SHP77 (cell line): Measurements from ENCODE around the gene GFRA4.

Experiments
- DNase-seq, 2 experiments: peaks; one replicate each; lab custom pipeline; 2025; lab: John Stamatoyannopoulos, UW

Gene GFRA4

GRCh38 chr20:3652676-3653596, 10.3 kb downstream of the GFRA4 start:
- DNase-seq: no peak

- no peak for DNase-seq
Observed at GRCh38 chr20:3652221-3652620, 11.0 kb downstream of the GFRA4 start.

GRCh38 chr20:3651204-3651962, 11.8 kb downstream of the GFRA4 start:
- DNase-seq: peak in 1 of 2 experiments; percentile 25

DNA sequence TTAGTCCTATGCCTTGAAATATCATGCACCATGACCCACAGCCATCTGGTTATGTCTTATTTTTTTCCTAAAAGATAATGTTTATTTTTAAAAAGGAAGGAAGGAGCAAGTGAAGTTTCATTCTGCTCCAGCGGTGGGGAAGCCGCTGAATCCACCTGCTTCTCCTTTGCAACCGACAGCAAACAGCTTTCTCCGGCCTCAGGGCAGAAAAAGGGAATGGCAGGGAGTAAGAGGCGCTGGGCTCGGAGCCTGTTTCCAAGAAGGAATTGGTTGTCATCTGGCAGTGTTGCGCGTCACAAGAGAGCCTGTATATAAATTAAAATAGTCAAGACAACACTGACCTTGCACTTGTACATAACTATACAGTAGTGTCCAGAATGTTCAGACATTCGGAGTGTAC, 14.2 kb downstream of the GFRA4 start:
- no peak for DNase-seq

DNA sequence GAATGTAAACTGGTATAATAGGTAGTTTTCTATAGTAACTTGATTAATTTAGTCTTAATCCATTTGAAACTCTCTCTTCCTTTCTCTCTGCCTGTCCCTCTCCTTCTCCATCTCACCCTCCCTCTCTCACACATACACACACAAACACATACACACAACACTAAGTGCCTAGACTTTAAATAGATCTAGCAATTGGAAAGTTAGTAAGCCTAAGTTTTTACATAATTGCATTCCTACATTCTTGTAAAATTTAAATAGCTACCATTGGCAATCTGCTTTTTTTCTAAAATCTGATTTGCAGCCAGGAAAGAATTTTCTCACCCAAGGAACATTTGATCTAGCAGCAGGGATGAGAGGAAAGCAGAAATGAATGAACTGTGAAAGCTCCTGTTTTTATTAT, 15.7 kb downstream of the GFRA4 start:
- DNase-seq: no peak

DNA sequence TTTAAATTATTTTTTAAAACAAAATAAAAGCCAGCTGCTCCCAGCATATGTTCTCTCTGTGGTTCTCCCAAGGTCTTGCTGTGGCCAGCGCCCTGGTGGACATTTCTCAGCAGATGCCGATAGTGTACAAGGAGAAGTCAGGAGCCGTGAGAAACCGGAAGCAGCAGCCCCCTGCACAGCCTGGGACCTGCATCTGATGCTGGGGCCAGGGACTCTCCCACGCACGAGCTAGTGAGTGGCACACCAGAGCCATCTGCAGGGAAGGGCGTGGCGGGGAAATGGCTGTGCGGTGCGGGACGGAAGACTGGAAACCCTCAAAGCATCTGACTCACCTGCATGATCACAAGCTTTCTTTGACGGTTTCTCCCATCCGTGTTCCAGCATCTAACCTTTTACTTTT, 16.5 kb downstream of the GFRA4 start:
- no peak for DNase-seq

GRCh38 chr20:3646067-3646440, 17.1 kb downstream of the GFRA4 start:
- DNase-seq: no peak

DNA sequence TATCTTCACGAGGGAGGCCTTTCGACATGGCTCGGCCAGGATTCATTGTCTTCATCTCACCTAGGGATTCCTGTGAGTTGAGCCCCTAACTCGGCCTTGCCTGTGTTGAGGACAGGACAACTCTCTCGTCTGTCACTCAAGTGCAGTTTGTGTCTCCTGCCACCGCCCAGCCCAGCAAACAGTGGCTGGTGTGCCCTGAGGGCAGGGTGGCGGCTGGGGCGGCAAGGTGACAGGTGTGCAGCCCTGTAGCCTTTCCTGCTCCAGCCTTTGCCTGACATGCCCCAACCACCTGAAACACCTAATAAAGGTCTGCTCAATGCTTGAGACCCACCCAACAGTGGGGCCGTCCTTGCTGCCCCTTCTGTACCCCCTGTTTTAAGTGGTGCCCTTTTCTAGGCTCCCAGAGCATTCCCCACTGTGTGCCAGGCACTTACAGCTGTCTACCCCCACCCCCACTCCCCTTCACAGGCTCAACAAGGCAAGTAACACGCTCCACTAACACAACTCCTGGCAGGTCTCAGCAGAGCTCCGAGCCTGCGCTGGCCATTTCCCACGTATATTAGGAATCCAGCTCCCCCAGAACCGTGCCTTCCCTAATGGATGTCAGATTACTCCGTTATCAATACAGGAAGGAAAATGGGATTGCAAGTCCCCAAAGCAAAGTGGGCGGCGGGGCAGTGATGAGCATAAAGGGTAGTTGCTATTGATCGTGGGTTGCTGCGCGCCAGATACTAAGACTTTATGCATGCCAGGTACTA, 17.7 kb downstream of the GFRA4 start:
- DNase-seq: no peak

GRCh38 chr20:3640259-3640658, 22.9 kb downstream of the GFRA4 start:
- DNase-seq: no peak

DNA sequence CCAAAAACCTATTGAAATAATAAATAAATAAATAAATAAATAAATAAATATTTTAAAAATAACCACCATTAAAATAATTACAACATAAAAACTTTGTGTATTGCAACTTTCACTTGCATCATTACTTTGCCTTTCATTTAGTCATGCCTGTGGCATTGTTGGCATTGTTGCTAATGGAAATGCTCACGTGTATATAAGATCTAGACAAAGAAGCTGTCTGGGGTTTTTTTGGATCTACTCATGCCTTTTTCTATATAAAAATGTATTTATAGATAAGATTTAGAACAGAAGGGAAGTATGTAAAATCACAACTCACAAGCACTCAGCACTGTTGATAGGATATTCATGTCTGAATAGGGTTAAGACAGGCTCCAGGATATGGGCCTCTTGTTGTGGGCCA, 27.9 kb downstream of the GFRA4 start:
- DNase-seq: no peak

DNA sequence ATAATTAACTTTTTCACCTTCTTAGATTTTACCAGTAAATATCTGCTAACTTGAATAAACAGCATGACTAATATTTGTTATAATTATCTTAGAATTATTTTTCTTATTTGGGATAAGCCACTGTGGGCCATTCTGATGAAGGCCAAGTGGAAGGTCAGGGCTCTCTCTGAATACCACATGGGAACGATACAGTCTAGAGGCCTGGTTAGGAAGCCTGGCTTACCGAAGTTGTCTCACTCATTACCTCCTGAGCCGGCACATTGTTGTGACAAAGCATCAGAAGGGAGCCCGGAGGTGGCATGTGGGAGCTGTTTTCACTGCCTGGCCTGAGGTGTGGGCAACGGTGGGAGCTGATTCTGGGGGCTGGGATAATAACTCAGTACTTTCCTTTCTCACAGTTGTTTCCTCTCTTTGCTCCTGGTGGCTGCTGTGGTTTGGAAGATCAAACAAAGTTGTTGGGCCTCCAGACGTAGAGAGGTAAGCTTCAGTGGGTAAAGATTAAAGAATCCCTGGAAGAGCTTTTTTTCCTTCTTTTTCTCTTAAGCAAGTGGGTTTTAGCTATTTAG, 29.2 kb downstream of the GFRA4 start:
- DNase-seq: no peak

DNA sequence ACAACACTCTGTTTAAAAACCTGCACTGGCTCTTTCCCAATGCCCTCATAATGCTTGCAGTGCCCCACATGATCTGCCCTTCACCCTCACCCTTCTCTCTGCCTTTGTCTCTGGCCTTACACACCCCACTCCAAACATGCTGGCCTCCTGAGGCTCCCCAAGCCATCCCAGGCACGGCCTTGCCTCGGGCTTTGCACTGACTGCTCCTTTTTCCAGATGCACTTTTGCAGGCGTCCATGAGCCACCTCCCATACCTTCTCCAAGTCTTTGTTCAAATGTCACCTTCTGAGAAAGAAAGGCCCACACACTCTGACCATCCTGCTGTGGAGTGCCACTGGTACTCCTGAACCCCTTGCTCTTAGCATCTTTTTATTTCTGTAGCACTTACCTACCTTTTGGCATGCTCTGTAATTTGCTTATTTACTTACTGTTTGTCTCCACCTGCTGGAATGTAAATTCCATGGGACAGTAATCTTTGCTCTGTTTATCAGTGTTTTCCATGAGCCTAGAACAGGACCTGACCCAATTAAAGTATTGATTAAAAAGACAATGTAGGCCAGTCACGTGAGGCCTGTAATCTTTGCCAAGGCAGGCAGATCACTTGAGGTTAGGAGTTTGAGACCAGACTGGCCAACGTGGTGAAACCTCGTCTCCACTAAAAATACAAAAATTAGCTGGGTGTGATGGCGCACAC, 30.7 kb downstream of the GFRA4 start:
- no peak for DNase-seq

GRCh38 chr20:3631534-3631933, 31.7 kb downstream of the GFRA4 start:
- DNase-seq: no peak

GRCh38 chr20:3630429-3630828, 32.8 kb downstream of the GFRA4 start:
- no peak for DNase-seq

- no peak for DNase-seq
Observed at GRCh38 chr20:3629893-3630292, 33.3 kb downstream of the GFRA4 start.

GRCh38 chr20:3628502-3629314, 34.5 kb downstream of the GFRA4 start:
- no peak for DNase-seq

DNA sequence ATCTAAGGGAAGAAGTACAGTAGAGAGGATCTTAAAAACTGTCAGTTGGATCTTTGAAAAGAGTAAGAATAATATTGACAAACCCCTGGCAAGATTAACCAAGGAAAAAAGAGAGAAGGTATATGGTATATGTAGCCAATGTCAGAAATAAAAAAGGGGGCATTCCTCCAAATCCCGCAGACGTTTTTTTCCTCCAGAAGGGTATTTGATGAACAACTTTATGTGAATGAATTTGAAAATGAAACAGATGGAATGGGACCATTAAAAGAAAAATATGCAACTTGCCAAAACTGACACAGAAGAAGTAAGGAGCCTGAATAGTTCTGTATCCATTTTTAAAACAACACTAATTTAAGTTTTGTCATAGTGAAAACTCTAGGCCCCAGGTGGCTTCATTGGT, 35.7 kb downstream of the GFRA4 start:
- DNase-seq: no peak

GRCh38 chr20:3622406-3622805, 40.8 kb downstream of the GFRA4 start:
- DNase-seq: no peak

DNA sequence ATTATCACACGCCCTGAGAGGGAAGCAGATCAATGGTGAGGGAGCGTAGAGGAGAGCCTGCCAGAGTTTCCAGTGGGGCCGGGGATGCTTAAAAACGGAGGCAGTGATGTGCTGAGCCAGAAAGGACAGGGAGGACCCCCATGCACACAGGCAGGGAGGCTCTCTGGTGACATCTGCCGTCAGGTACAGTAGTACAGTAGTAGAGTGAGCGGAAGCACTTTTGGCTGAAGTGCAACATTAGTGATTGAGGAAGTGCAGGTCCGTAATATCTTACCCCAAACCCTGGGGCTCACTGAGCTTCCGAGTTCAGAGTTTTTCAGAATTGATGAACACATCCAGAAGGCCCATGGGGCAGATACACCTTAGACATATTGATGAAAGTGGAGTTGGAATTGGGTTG, 42.1 kb downstream of the GFRA4 start:
- no peak for DNase-seq

- DNase-seq: no peak
Observed at GRCh38 chr20:3616250-3616649, 46.9 kb downstream of the GFRA4 start.
